Measurements from ENCODE around the gene CEP128.

GRCh38 chr14:80844872-80845271 is 96.7 kb downstream of the CEP128 start:
- TF ChIP-seq, protein P1, sequence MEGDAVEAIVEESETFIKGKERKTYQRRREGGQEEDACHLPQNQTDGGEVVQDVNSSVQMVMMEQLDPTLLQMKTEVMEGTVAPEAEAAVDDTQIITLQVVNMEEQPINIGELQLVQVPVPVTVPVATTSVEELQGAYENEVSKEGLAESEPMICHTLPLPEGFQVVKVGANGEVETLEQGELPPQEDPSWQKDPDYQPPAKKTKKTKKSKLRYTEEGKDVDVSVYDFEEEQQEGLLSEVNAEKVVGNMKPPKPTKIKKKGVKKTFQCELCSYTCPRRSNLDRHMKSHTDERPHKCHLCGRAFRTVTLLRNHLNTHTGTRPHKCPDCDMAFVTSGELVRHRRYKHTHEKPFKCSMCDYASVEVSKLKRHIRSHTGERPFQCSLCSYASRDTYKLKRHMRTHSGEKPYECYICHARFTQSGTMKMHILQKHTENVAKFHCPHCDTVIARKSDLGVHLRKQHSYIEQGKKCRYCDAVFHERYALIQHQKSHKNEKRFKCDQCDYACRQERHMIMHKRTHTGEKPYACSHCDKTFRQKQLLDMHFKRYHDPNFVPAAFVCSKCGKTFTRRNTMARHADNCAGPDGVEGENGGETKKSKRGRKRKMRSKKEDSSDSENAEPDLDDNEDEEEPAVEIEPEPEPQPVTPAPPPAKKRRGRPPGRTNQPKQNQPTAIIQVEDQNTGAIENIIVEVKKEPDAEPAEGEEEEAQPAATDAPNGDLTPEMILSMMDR (conservative IDR thresholded peaks at IDR 0.05; ENCODE audit: low read depth, low read length): no peak
- no peak for TF ChIP-seq EZH2 (IDR thresholded peaks at IDR 0.05; ENCODE audit: borderline replicate concordance, low read depth, low read length, poor library complexity, severe bottlenecking)

Data from A673 (cell line).